ENCODE data around the gene LRRC31. TPM values are rescaled to one million over a fixed set of nuclear protein-coding genes. Genes with fewer than 3 reads are reported as not detected.
A peak's percentile ranks its signal among the peaks of the same experiment; 100 is the strongest.

LRRC31 gene
- polyA plus RNA-seq, 10 donors = not detected

DNA sequence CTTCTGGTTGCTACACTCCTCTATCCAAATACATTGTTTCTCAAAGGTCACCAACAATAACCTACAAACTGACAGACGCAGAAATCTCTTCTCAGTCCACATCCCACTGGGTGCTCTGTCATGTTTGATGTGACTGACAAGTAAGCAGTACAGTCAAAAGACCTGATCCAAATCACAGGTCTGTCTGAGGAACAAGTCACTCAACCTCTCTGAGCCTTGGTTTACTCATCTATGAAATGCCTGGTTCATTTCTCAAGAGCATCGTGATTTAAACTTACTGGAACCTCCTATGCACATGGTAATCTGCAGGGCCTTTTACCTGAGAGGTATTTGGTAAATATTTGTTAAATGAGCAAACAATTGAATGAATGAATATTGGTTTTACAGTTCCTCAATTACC, 5.5 kb downstream of the LRRC31 start:
- DNase-seq = no peak

DNA sequence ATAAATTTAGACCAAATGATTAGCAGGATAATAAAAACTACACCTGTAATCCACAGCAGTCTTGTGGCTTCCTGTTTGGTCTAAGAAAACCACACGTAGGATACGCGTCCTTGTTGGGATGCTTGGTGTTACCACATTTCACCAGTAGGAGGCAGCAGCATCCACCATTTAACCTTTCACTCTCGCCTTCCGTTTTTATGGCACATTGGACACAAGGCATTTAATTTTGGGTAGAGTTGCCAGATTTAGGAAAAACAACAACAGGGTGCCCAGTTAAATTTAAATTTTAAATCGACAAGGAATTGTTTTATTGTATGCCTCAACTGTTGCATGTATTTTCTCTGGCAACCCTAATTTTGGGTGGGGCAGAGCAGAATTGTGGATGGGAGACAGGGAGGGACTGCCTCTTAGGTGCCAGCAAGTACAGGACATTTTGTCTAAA, 6.3 kb downstream of the LRRC31 start:
- peak; percentile 40 to 72 (median 64) for DNase-seq

DNA sequence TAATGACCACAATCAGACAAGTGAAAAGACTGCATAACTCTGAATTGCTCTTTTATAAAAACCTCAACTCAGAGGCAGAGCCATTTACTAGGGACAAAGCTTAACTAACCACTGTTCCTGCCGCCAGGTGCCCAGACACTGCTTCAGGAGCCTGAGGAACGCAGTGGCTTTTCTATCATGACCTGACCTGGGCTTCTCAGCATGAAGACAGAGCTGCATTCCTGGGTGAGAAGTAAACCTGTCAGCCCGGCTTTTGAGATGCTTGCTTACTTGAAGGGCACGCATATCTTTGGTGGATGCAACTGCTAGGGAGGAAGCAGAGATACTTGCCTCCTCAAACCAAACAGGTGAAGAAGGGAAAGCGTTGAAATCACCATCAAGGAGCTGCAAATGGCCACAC, 7.9 kb downstream of the LRRC31 start:
- no peak for DNase-seq

DNA sequence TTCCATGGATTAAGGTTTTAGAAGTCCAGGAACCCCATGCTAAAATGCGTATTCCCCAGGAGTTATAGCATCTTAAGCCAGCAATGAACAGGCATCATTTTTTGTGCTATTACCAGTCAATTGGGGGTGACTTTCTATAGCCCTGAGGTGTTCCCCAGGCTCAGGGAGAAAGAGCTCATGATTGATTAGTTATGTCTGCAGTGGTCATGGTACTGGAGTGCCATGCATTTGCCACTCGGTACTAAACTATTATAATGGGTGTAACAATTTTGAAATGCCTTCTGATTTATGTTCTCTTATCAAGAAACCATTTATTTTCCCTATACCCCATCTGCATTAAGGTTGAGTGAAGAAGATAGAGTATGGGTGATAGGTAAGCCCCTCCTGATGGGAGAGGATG, 11.9 kb downstream of the LRRC31 start:
- DNase-seq = no peak

DNA sequence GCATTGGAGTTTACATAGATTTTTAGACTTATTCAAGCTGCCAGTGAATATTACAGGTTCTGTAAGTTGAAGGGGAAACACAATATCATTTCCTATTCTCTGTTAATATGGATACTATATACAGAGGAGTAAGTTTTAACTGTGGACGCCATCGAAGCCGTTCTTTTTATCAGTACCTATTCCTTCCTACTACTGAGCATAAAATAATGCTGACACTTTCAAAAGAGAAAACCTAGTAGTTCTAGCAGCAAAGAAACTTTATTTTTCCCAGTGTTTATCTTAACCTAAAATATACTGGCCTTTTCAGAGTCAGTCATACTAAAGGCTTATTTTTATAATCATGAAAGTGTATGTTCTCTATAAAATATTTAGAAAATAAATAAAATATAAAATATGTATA, 14.2 kb downstream of the LRRC31 start:
- no peak for DNase-seq

DNA sequence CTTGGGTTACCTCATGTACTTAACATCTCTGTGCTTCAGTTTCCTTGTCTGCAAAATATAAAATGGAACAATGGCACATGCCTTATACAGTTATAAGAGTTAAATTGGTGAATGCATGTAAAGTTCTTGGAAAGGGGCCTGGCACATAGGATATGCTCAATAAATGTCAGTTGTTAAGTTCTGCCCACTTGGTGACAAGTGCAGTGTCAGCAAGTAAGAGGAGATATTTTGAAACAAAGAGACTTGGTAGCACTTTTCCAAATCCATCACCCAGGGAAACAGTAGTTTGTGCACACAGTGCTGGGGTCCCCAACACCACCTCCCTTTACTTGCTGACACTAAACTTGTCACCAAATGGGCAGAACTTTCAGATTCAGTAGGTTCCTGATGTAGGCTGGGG, 19.1 kb downstream of the LRRC31 start:
- DNase-seq = no peak

DNA sequence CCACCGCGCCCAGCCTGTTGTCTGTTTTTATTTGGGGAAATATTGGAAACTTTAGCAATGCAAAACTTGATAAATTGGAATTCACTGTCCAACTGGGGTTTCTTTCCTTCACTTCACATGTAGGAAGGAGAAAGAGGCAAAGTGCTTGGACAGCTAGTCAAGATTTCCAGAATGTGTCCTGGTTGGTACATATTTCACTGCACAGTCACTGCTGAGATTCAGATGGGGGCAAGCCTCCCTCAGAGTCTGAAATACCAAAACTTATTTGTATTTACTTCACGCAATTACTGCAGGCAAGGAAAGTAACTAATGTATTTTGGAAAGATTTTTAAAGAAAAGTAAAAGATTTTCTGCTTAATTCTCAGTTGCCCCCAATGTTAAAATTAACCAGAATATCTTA, 21.0 kb downstream of the LRRC31 start:
- DNase-seq = no peak

DNA sequence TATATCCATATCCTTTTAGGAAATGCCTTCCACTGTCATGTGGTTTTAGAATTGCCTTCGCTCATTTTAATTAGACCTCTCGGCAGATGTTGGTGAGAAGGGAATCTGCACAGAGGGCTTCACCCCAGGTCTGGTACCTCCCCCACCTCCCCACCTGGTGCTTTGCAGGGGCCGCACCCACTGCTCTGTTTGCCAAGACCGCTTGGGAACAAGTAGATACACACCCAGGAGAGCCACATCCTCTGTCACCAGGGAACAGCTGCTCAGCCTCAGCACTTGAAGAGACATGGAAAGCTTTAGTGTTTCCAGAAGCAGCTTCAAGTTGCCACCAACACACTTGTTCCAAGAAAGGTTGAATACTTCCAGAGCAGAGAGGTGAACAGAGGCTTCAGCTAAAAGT, 21.8 kb downstream of the LRRC31 start:
- no peak for DNase-seq

DNA sequence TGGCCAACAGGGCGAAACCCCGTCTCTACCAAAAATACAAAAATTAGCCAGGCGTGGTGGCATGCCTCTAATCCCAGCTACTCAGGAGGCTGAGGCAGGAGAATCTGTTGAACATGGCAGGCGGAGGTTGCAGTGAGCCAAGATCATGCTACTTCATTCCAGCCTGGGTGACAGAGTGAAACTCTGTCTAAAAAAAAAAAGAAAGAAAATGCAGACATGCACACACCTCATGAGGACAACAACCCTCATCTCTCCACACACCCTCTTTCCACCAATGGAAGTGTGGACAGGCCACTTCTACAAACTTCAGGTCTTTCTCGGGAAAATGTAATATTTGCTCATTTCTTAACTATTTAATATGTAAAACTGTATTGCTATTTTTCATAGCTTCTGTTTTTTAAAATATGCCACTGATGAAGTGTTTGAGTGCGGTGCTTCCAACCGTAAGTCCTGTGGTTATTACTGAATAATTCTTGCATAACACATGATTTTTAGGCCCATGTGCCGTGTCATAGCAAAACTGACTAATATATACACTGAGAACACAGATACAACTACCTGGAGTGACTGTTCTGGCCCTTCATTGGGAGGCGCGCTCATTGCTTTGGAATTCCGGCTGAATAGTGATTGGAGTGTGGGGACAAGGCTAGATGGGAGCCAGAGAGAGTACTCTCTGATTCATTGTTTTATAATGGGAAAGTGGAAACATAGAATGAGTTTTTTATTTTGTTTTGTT, 23.1 kb downstream of the LRRC31 start:
- peak in 1 of 3 donors; percentile 73 for DNase-seq

DNA sequence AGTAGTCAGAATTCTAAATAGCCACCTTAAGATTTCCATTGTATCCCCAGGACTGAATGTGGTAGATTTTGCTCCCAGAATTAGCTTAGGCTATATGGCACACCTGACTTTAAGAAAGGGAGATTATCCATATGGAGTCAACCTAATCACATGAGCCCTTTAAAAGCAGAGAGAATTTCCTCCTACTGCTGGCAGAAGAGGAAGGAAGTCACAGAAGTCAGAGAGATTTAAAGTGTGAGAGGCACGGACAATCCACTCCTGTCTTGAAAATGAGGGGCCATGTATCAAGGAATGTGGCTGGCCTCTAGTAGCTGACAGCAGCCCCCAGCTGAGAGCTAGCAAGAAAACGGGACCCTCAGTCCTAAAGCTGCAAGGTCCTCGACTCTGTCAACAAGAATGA, 26.8 kb downstream of the LRRC31 start:
- DNase-seq = no peak

DNA sequence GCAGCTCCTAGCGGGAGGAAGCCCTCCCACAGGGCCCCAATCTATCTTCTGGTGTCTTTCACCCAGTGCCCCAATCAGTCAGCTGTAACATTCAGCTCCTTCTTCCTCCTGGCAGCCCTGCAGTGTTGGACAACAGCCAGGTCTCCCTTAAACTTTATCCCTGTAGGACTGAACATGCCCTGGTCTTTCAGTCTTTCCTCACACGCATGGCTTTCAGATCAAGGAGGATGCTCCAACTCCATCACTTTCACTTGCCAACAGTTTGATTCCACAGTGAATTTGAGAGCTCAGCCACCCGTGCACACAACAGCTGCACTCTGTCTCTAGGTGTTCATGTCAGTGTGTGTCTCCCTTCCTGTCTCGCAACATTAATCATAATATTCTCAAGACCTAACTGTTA, 28.6 kb downstream of the LRRC31 start:
- no peak for DNase-seq

DNA sequence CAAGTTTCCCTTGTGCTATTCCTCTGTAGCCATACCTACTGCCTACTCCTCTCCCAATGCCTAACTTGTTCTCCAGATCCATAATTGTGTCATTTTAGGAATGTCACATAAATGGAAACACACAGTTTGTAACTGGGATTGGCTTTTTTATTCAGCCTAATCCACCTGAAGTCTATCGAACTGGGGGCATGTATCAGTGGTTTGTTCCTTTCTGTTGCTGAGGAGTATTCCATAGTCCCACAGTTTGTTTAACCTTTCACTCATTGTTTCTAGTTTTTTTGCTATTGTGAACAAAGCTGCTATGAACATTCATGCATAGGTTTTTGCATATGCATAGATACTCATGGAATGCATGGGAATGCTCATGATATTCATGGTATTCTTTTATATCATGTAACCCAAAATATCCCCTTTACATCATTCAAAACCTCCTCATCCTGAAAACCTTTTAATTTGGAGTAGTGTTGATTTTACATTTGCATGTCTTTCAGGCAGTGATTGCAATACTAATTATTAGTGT, 31.2 kb downstream of the LRRC31 start:
- DNase-seq = no peak

DNA sequence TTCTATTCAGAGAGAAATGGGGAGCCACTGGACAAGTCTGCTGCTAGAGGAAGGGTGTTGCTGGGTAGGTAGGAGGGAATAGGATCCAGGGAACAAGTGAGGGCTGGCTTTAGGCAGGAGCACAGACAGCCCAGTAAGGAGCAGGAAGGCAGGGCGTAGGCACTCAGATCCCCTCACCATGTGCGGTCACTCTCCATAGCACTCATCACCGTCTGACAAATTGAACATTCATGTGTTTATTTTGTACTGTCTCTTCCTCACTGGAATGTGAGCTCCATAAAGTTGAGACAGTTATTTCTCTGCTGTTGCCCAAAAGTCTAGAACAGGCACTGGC, 32.8 kb downstream of the LRRC31 start:
- no peak for DNase-seq

DNA sequence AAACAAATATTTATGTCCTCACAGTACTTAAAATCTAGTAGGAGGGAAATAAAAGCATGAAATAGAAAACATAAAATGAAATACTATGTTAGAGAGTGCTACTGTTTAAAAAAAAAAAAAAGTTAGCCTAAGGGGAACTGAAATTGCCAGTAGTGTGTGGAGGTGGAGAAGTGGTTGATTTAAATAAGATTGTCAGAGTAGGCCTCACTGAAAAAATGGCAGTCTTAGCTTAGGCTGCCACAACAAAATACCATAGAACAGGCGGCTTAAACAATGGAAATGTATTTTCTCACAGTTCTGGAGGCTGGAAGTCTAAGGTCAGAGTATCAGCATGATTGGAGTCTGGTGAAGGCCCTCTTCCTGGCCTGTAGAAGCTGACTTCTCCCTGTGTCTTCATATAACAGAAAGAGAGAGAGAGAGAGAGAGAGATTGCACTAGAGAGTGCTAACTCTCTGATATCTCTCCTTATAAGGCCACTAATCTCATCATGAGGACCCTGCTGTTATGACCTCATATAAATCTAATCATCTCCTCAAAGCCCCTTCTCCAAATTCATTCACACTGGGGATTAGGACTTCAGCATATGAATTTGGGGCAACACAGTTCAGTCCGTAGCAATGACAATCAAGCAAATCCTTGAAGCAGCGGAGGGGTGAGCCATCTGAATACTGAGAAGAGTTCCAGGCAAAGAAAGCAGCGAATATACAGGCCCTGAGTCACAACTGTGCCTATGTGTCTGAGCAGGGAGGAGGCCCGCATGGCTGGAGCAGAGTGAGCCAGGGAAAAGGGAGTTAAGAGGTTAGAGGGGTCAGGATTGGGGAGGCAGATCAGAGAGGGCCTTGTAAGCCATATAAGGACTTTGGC, 33.4 kb downstream of the LRRC31 start:
- DNase-seq = no peak

DNA sequence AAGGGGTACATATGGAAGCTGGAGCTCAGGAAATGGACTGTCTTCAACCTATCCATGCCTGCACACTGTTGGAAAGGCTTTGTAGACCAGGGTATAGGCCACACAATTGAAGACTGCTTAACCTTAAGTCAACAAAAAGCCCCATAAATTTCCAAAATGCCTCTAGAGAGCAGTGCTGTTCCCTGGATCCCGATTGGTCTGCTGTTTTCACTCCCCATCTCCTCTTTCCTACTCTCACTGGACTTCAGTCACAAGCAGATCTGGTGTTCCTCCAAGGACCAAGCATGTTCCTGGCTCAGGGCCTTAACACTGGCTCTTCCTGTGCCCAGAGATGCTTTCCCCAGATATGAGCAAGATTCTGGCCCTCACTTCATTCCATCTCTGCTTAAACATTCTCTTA, 34.2 kb downstream of the LRRC31 start:
- no peak for DNase-seq

DNA sequence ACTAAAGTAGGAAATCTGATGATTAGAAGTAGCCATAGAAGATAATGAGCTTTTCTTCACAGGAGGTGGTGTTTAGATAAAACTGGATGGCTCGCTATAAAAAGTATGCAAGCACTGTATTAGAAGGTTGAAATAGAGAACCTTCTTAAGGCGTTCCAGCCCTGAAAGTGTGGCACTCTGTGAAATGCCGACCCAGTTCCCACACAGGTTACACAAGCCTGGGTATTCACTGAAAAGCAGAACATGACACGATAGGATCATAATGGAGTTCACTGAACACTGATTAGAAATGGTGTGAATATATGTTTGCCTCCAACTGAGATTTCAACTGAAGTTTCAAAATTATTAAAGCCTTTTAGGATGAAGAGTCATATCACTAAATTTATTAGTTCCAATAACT, 42.0 kb downstream of the LRRC31 start:
- DNase-seq = no peak

DNA sequence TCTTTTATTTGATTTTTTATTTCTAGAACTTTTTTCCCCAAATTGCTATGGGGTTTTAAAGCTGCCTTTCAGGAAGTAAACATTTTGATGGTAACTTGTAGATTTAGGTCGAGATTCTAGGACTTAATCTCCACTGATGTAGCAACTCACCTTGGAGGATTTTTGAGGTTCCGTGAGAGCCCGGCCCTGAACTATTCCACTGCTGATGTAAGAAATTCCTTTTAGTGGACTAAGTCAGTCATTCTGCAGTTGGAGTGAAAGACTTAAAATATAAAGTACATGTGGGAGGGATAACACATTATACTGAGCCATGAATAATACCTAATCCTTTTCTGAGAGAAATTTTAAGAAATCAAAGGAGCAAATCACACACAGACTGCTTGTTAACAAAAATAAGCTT, 44.4 kb downstream of the LRRC31 start:
- no peak for DNase-seq

DNA sequence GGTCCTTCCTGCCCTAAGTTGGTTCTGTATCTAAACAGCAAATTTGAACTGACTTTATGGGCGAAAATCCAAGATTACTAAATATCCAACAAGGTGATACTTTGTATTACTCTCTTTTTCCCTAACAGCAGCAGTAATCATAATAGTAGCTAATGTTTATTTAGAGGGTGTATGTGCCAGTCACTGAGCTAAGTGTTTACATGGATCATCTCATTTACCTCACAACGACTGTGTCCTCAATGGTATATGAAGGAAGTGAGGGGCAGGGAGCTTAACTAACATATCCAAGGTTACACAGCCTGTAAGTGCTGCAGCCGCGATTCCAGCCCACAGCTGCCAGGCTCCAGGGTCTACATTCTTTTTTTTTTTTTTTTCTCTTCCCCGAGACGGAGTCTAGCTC, 46.8 kb downstream of the LRRC31 start:
- DNase-seq = no peak

DNA sequence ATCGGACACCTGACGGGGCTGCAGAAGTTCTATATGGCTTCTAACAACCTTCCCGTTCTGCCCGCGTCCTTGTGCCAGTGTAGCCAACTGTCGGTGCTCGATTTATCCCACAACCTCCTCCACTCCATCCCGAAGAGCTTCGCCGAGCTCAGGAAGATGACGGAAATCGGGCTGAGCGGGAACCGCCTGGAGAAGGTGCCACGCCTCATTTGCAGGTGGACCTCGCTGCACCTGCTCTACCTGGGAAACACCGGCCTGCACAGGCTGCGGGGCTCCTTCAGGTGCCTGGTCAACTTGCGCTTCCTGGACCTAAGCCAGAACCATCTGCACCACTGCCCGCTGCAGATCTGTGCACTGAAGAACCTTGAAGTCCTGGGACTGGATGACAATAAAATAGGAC, 47.2 kb downstream of the LRRC31 start:
- DNase-seq = no peak

DNA sequence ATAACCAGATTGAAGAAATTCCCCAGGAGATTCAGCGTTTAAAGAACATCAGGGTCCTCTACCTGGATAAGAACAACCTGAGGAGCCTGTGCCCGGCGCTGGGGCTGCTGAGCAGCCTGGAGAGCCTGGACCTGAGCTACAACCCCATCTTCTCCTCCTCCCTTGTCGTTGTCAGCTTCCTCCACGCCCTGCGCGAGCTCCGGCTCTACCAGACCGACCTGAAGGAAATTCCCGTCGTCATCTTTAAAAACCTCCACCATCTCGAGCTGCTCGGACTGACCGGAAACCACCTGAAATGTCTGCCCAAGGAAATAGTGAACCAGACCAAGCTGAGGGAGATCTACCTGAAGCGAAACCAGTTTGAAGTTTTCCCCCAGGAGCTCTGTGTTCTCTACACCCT, 47.6 kb downstream of the LRRC31 start:
- no peak for DNase-seq

DNA sequence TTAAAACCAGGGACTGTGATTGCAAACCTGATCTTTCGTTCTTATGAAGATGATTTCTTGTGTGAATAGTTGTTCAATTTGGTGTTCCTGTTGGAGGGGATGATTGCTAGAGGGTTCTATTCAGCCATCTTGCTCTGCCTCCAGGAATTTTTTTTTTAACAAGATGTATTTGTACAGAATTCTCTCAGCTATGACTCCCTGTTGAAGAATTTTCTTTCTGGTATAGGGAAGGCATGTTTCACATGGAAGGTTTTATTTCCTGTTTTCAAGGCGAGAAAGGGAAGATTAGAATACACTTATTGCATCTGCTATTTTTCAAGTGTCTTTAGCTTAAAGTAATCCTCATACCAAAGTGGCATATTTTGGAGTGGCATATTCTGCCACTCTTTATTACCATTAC, 51.4 kb downstream of the LRRC31 start:
- DNase-seq = peak in 1 of 3 donors; percentile 11

DNA sequence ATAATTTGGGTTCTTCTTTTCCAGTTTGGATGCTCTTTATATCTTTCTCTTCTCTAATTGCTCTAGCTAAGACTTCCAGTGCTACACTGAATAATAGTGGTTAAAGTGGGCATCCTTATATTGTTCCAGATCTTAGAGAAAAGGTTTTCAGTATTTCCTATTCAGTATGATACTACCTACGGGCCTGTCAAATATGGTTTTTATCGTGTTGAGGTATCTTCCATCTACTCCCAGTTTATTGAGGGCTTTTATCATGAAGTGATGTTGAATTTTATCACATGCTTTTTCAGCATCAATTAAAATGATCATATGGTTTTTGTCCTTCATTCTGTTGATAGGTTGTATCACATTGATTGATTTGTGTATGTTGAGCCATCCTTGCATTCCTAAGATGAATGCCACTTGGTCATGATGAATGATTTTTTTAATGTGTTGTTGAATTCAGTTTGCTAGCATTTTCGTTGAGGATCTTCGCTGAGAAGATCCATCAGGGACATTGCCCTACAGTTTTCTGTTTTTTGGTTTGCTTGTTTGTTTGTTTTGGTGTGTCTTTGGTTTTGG, 54.1 kb downstream of the LRRC31 start:
- no peak for DNase-seq
